ENCODE measurements around the gene FBLN2.

The FBLN2 gene

GRCh38 chr3:13619661-13620230, 70.8 kb downstream of the FBLN2 start:
- H3K4me3 ChIP-seq (ENCODE audit: low read length), result no peak overlapping the region
- H3K4me2 ChIP-seq (ENCODE audit: low read length), result no peak overlapping the region
- H4K20me1 ChIP-seq (ENCODE audit: insufficient read depth, low read length), result no peaks in the 10 kb centered on the region
- H2AFZ ChIP-seq (ENCODE audit: low read depth, low read length), result no peak overlapping the region
- no peaks in the 10 kb centered on the region for H3K4me1 ChIP-seq (ENCODE audit: low read length)
- H3K27me3 ChIP-seq (ENCODE audit: low read depth, low read length), result 0 out of 2 replicates have a peak, but pooled peaks cover 3% of the 10 kb centered on the region
- TF ChIP-seq EZH2phosphoT487 (IDR thresholded peaks at IDR 0.05; ENCODE audit: low read depth) (no peak), CTCF (IDR thresholded peaks at IDR 0.05; ENCODE audit: low read depth, low read length) (no peak)
- no peak overlapping the region for H3K9ac ChIP-seq (ENCODE audit: low read length)
- H3K9me3 ChIP-seq (ENCODE audit: insufficient read depth, low read length), result no peaks in the 10 kb centered on the region
- no peaks in the 10 kb centered on the region for H3K36me3 ChIP-seq (replicated peaks; ENCODE audit: low read depth, low read length)
- H3K79me2 ChIP-seq (ENCODE audit: low read length), result no peaks in the 10 kb centered on the region
- H3K27ac ChIP-seq (ENCODE audit: low read length), result no peak overlapping the region

GRCh38 chr3:13620281-13620680, 71.4 kb downstream of the FBLN2 start:
- Histone ChIP-seq H3K9me3 (ENCODE audit: insufficient read depth, low read length) (no peaks in the 10 kb centered on the region), H4K20me1 (ENCODE audit: insufficient read depth, low read length) (no peaks in the 10 kb centered on the region), H3K79me2 (ENCODE audit: low read length) (no peaks in the 10 kb centered on the region), H3K4me2 (ENCODE audit: low read length) (no peak overlapping the region), H2AFZ (ENCODE audit: low read depth, low read length) (no peak overlapping the region), H3K27me3 (ENCODE audit: low read depth, low read length) (peaks cover 3% of the 10 kb centered on the region; the same call in 1 of the 2 replicates), H3K4me1 (ENCODE audit: low read length) (no peaks in the 10 kb centered on the region), H3K9ac (ENCODE audit: low read length) (no peak overlapping the region), H3K36me3 (replicated peaks; ENCODE audit: low read depth, low read length) (no peaks in the 10 kb centered on the region), H3K27ac (ENCODE audit: low read length) (no peak overlapping the region), H3K4me3 (ENCODE audit: low read length) (no peak overlapping the region)
- no peak for TF ChIP-seq EZH2phosphoT487 (IDR thresholded peaks at IDR 0.05; ENCODE audit: low read depth)
- no peak for TF ChIP-seq CTCF (IDR thresholded peaks at IDR 0.05; ENCODE audit: low read depth, low read length)

GRCh38 chr3:13620776-13621365, 71.9 kb downstream of the FBLN2 start:
- TF ChIP-seq EZH2phosphoT487 (IDR thresholded peaks at IDR 0.05; ENCODE audit: low read depth) (no peak), CTCF (IDR thresholded peaks at IDR 0.05; ENCODE audit: low read depth, low read length) (no peak)
- Histone ChIP-seq H3K27ac (ENCODE audit: low read length) (no peak overlapping the region), H3K36me3 (replicated peaks; ENCODE audit: low read depth, low read length) (no peaks in the 10 kb centered on the region), H3K9ac (ENCODE audit: low read length) (no peak overlapping the region), H3K4me1 (ENCODE audit: low read length) (no peaks in the 10 kb centered on the region), H4K20me1 (ENCODE audit: insufficient read depth, low read length) (no peaks in the 10 kb centered on the region), H3K4me2 (ENCODE audit: low read length) (no peak overlapping the region), H3K4me3 (ENCODE audit: low read length) (no peak overlapping the region), H3K9me3 (ENCODE audit: insufficient read depth, low read length) (no peaks in the 10 kb centered on the region), H3K27me3 (ENCODE audit: low read depth, low read length) (peaks cover 3% of the 10 kb centered on the region; the same call in 1 of the 2 replicates), H2AFZ (ENCODE audit: low read depth, low read length) (no peak overlapping the region), H3K79me2 (ENCODE audit: low read length) (no peaks in the 10 kb centered on the region)

GRCh38 chr3:13621381-13622221, 72.7 kb downstream of the FBLN2 start:
- Histone ChIP-seq H3K27me3 (ENCODE audit: low read depth, low read length) (peaks cover 3% of the 10 kb centered on the region; the same call in 1 of the 2 replicates), H3K79me2 (ENCODE audit: low read length) (no peaks in the 10 kb centered on the region), H3K36me3 (replicated peaks; ENCODE audit: low read depth, low read length) (no peaks in the 10 kb centered on the region), H3K4me1 (ENCODE audit: low read length) (no peaks in the 10 kb centered on the region), H2AFZ (ENCODE audit: low read depth, low read length) (no peak overlapping the region), H4K20me1 (ENCODE audit: insufficient read depth, low read length) (no peaks in the 10 kb centered on the region), H3K4me2 (ENCODE audit: low read length) (no peak overlapping the region), H3K9me3 (ENCODE audit: insufficient read depth, low read length) (no peaks in the 10 kb centered on the region), H3K4me3 (ENCODE audit: low read length) (no peak overlapping the region), H3K27ac (ENCODE audit: low read length) (no peak overlapping the region), H3K9ac (ENCODE audit: low read length) (no peak overlapping the region)
- no peak for TF ChIP-seq EZH2phosphoT487 (IDR thresholded peaks at IDR 0.05; ENCODE audit: low read depth)
- no peak for TF ChIP-seq CTCF (IDR thresholded peaks at IDR 0.05; ENCODE audit: low read depth, low read length)
